Neuronal stem cell (in vitro differentiated cells): Measurements from ENCODE around the gene MBOAT1.

Source experiments
- DNase-seq: peaks from one replicate; pipeline ENCODE4 v3.0.0-alpha.2; 2013; ENCODE audit warnings: low spot score
- H2AFZ ChIP-seq: one replicate; pipeline ENCODE4 v1.6.1; 2013; ENCODE audit warnings: mild to moderate bottlenecking, low read length, inconsistent platforms
- H2AK5ac ChIP-seq: 2 replicates; pipeline ENCODE4 v1.6.1; 2013; ENCODE audit warnings: low read depth, mild to moderate bottlenecking, inconsistent platforms, low read length, moderate library complexity, mixed read lengths
- H2BK120ac ChIP-seq: 2 replicates; pipeline ENCODE4 v1.6.1; 2013; ENCODE audit warnings: low read depth, mild to moderate bottlenecking, inconsistent platforms, low read length, moderate library complexity, mixed read lengths
- H2BK12ac ChIP-seq: one replicate; pipeline ENCODE4 v1.6.1; 2013; ENCODE audit warnings: low read length, inconsistent platforms
- H2BK15ac ChIP-seq: 2 replicates; pipeline ENCODE4 v1.6.1; 2013; ENCODE audit warnings: mild to moderate bottlenecking, low read length, inconsistent platforms, mixed read lengths
- H2BK5ac ChIP-seq: one replicate; pipeline ENCODE4 v1.6.1; 2013; ENCODE audit warnings: inconsistent platforms, mild to moderate bottlenecking, low read length, moderate library complexity
- H3K14ac ChIP-seq: one replicate; pipeline ENCODE4 v1.6.1; 2013; ENCODE audit warnings: low read length, inconsistent platforms
- H3K18ac ChIP-seq: 2 replicates; pipeline ENCODE4 v1.6.1; 2013; ENCODE audit warnings: low read length, inconsistent platforms
- H3K23ac ChIP-seq: 2 replicates; pipeline ENCODE4 v1.6.1; 2013; ENCODE audit warnings: low read depth, mild to moderate bottlenecking, mixed read lengths, low read length, inconsistent platforms; ENCODE audit not compliant: poor library complexity
- H3K27ac ChIP-seq: replicated peaks from 3 replicates; pipeline ENCODE4 v1.5.1; 2013; ENCODE audit warnings: low read length, inconsistent platforms
- H3K27me3 ChIP-seq, 3 experiments: 2 replicates each; pipeline ENCODE4 v1.6.1; 2013; ENCODE audit warnings: low read length in 3 of 3, mild to moderate bottlenecking in 2 of 3, inconsistent platforms in 1 of 3, low read depth in 1 of 3, mixed read lengths in 1 of 3, moderate library complexity in 1 of 3; ENCODE audit not compliant: control insufficient read depth in 3 of 3, insufficient read depth in 3 of 3
- H3K36me3 ChIP-seq, 2 donors: replicated peaks in 1 of 2; 2 replicates each; pipeline ENCODE4 v1.6.1; 2013; ENCODE audit warnings: low read length in 2 of 2; ENCODE audit not compliant: control insufficient read depth in 2 of 2, insufficient read depth in 2 of 2
- H3K4ac ChIP-seq: 2 replicates; pipeline ENCODE4 v1.6.1; 2013; ENCODE audit warnings: inconsistent platforms, mild to moderate bottlenecking, low read length, moderate library complexity
- H3K4me1 ChIP-seq, 2 donors: 1 replicate in 1 of 2; 2 replicates in 1 of 2; pipeline ENCODE4 v1.6.1; 2013; ENCODE audit warnings: low read length in 2 of 2, low read depth in 1 of 2; ENCODE audit not compliant: control insufficient read depth in 2 of 2, insufficient read depth in 1 of 2
- H3K4me2 ChIP-seq: one replicate; pipeline ENCODE4 v1.6.1; 2013; ENCODE audit warnings: mild to moderate bottlenecking, low read length, inconsistent platforms; ENCODE audit not compliant: insufficient read depth, poor library complexity, severe bottlenecking
- H3K4me3 ChIP-seq, 2 donors: 2 replicates each; pipeline ENCODE4 v1.5.1; 2013; ENCODE audit warnings: low read length in 2 of 2, mild to moderate bottlenecking in 2 of 2, inconsistent platforms in 1 of 2, moderate library complexity in 1 of 2
- H3K79me1 ChIP-seq: one replicate; pipeline ENCODE4 v1.6.1; 2013; ENCODE audit warnings: low read depth, mild to moderate bottlenecking, inconsistent platforms, low read length, moderate library complexity
- H3K9ac ChIP-seq: one replicate; pipeline ENCODE4 v1.6.1; 2013; ENCODE audit warnings: mild to moderate bottlenecking, low read depth, low read length, inconsistent platforms; ENCODE audit not compliant: poor library complexity
- H3K9me3 ChIP-seq, 2 donors: replicated peaks in 1 of 2; 2 replicates each; pipeline versions ENCODE3 to v1.6.1; 2013; ENCODE audit warnings: low read length in 2 of 2, mild to moderate bottlenecking in 2 of 2, inconsistent platforms in 1 of 2, low read depth in 1 of 2, mixed read lengths in 1 of 2, moderate library complexity in 1 of 2; ENCODE audit not compliant: control insufficient read depth in 2 of 2, insufficient read depth in 1 of 2
- H4K8ac ChIP-seq: one replicate; pipeline ENCODE4 v1.6.1; 2013; ENCODE audit warnings: low read depth, mild to moderate bottlenecking, inconsistent platforms, low read length, moderate library complexity
- H4K91ac ChIP-seq: one replicate; pipeline ENCODE4 v1.6.1; 2013; ENCODE audit warnings: low read length, low read depth, mild to moderate bottlenecking, inconsistent platforms; ENCODE audit not compliant: poor library complexity
- WGBS, 2 donors: extraction: QIAGEN DNeasy Blood & Tissue Kit; methylation state at CpG; one replicate each; pipeline ENCODE4 v1.1.7; 2013; ENCODE audit warnings: missing lambda C conversion rate in 2 of 2, mixed read lengths in 1 of 2; ENCODE audit not compliant: insufficient read length in 2 of 2, insufficient replicate concordance in 1 of 2; ENCODE audit errors: extremely low coverage in 2 of 2; 5-methylcytosine and 5-hydroxymethylcytosine counted together

The MBOAT1 gene

DNA sequence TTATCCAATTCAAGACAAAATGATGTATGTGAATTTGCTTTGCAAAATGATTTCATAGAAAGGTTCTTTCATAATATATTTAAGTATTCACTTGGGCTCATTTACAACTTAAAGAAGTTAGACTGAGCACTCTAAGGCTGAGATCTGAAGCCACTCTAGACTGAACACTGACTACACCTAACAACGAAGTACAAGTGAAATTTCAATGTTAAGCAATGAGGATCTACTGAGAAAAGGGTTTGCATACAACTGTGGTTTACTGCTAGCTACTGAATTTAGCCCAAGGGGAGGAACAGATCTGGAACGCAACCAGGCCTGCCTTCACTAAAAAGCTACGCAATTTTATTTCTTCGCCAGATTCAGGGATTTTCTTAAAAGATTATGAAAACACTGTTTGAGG lies 106.4 kb downstream of the MBOAT1 start:
- H3K4ac ChIP-seq = no peak overlapping the region
- H2BK120ac ChIP-seq = no peak overlapping the region
- no peak overlapping the region for H3K9ac ChIP-seq
- no peak for DNase-seq
- no peaks in the 10 kb centered on the region for H3K27me3 ChIP-seq
- H3K18ac ChIP-seq = no peak overlapping the region
- WGBS, 2 donors = no CpG with 5 or more reads among the region's 4 CpGs
- H2BK12ac ChIP-seq = no peak overlapping the region
- H3K4me1 ChIP-seq = no peaks in the 10 kb centered on the region
- no peak overlapping the region for H3K4me2 ChIP-seq
- no peak overlapping the region for H2AK5ac ChIP-seq
- H4K91ac ChIP-seq = no peak overlapping the region
- H2AFZ ChIP-seq = no peak overlapping the region
- H3K36me3 ChIP-seq = peaks cover 0 to 32% of the 10 kb centered on the region in 2 donors
- H3K14ac ChIP-seq = no peak overlapping the region
- no peak overlapping the region for H3K23ac ChIP-seq
- H3K4me3 ChIP-seq = no peak overlapping the region
- H3K9me3 ChIP-seq = no peaks in the 10 kb centered on the region
- H2BK15ac ChIP-seq = no peak overlapping the region
- H4K8ac ChIP-seq = no peak overlapping the region
- no peaks in the 10 kb centered on the region for H3K79me1 ChIP-seq
- no peak overlapping the region for H3K27ac ChIP-seq
- H2BK5ac ChIP-seq = no peak overlapping the region

DNA sequence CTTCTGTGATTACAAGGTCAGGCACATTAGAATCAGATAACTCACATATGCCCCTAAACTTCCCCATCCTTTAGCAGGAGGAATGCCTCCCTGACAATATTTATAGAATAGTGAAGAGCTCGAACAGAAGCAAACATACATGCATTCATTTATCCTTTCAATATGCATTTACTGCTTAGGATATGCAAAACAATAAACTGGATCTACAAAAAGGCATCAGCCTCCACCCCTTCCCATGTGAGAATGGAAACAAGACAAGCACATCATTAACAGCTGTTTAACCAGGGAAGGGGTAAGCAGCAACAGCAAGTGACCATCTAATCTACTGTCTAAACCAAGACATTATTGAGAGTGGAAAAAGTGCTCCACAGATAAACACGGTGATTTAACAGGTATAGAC lies 107.6 kb downstream of the MBOAT1 start:
- Histone ChIP-seq H3K36me3 (peaks cover 0 to 28% of the 10 kb centered on the region in 2 donors), H3K4me3 (no peak overlapping the region), H3K27me3 (no peaks in the 10 kb centered on the region), H4K8ac (no peak overlapping the region), H2BK120ac (no peak overlapping the region), H3K18ac (no peak overlapping the region), H3K23ac (no peak overlapping the region), H2AK5ac (no peak overlapping the region), H2BK15ac (no peak overlapping the region), H3K4me2 (no peak overlapping the region), H3K9me3 (no peaks in the 10 kb centered on the region), H3K79me1 (no peaks in the 10 kb centered on the region), H2AFZ (no peak overlapping the region), H3K4me1 (no peaks in the 10 kb centered on the region), H2BK5ac (no peak overlapping the region), H3K4ac (no peak overlapping the region), H3K27ac (no peak overlapping the region), H2BK12ac (no peak overlapping the region), H4K91ac (no peak overlapping the region), H3K14ac (no peak overlapping the region), H3K9ac (no peak overlapping the region)
- no peak for DNase-seq
- no CpG with 5 or more reads among the region's 2 CpGs for WGBS, 2 donors

DNA sequence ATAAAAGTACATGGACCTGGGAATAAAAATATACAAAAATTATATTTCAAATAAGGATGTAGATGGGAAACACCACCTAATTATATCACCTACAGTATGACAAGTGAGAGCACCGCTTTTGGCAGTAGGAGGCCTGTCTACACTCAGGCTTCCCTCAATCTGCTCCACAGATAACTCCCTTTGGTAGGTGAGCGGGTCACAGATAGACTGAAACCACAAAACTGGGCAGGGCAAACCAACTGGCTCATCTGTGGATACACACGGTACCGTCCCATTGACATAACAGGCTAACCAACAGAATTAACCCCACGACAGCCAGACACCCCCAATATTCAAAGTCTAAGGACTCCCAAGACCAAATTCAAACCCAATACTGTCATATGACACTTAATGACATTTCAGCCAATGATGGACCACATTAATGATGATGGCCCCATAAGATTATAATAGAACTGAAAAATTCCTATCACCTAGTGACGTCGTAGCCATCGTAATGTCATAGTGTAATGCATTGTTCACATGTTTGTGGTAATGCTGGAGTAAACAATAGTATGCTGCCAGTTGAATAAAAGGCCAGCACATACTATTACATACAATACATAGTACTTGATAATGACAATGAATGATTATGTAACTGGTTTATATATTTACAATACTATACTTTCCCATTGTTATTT lies 109.7 kb downstream of the MBOAT1 start:
- no peak overlapping the region for H3K18ac ChIP-seq
- H4K8ac ChIP-seq = no peak overlapping the region
- H3K4me2 ChIP-seq = no peak overlapping the region
- no peak overlapping the region for H2AK5ac ChIP-seq
- H2AFZ ChIP-seq = no peak overlapping the region
- H3K36me3 ChIP-seq = peaks cover 0 to 26% of the 10 kb centered on the region in 2 donors
- no peak overlapping the region for H3K27ac ChIP-seq
- H2BK120ac ChIP-seq = no peak overlapping the region
- no peak for DNase-seq
- WGBS, 2 donors = no CpG with 5 or more reads among the region's 8 CpGs
- H2BK12ac ChIP-seq = no peak overlapping the region
- H3K4ac ChIP-seq = no peak overlapping the region
- no peaks in the 10 kb centered on the region for H3K9me3 ChIP-seq
- no peak overlapping the region for H2BK15ac ChIP-seq
- no peak overlapping the region for H4K91ac ChIP-seq
- no peaks in the 10 kb centered on the region for H3K79me1 ChIP-seq
- no peak overlapping the region for H3K4me3 ChIP-seq
- no peak overlapping the region for H3K14ac ChIP-seq
- H2BK5ac ChIP-seq = no peak overlapping the region
- no peak overlapping the region for H3K23ac ChIP-seq
- H3K27me3 ChIP-seq = no peaks in the 10 kb centered on the region
- no peaks in the 10 kb centered on the region for H3K4me1 ChIP-seq
- H3K9ac ChIP-seq = no peak overlapping the region

- H3K23ac ChIP-seq = no peak overlapping the region
- H3K9me3 ChIP-seq = no peaks in the 10 kb centered on the region
- no peak overlapping the region for H3K27ac ChIP-seq
- H3K4ac ChIP-seq = no peak overlapping the region
- no peaks in the 10 kb centered on the region for H3K79me1 ChIP-seq
- H3K9ac ChIP-seq = no peak overlapping the region
- no peak overlapping the region for H2AK5ac ChIP-seq
- H3K4me1 ChIP-seq = peaks cover 2 to 4% of the 10 kb centered on the region in 2 donors
- no peak overlapping the region for H2BK12ac ChIP-seq
- H3K27me3 ChIP-seq = no peaks in the 10 kb centered on the region
- no peak overlapping the region for H3K4me2 ChIP-seq
- H3K14ac ChIP-seq = no peak overlapping the region
- no peak overlapping the region for H2BK5ac ChIP-seq
- H3K36me3 ChIP-seq = peaks cover 0 to 21% of the 10 kb centered on the region in 2 donors
- no CpG with 5 or more reads among the region's 5 CpGs for WGBS, 2 donors
- no peak overlapping the region for H4K8ac ChIP-seq
- no peak overlapping the region for H3K4me3 ChIP-seq
- H4K91ac ChIP-seq = no peak overlapping the region
- H3K18ac ChIP-seq = no peak overlapping the region
- DNase-seq = no peak
- H2AFZ ChIP-seq = no peak overlapping the region
- no peak overlapping the region for H2BK120ac ChIP-seq
- H2BK15ac ChIP-seq = no peak overlapping the region
Measured at GRCh38 chr6:20099156-20099555, 113.1 kb downstream of the MBOAT1 start.
